PC-9 (cell line): ENCODE results near the gene TACR2. TPM values are rescaled to one million over a fixed set of nuclear protein-coding genes. Genes with fewer than 3 reads are reported as not detected.

Experiments used
- BruUV-seq: library from RNA; stranded (reverse); fragments of 400-500 nt; replicated peaks from 2 replicates; lab custom pipeline; 2021; lab: Mats Ljungman, UMichigan
- CTCF ChIA-PET: fragments of 300-600 bp; sonication (Branson Sonifier 250); formaldehyde crosslinking; loops from one replicate; lab custom pipeline; 2022; ENCODE audit warnings: antibody characterized with exemption; lab: Charles Lee
- POLR2A ChIA-PET: fragments of 300-600 bp; sonication (Branson Sonifier 250); formaldehyde crosslinking; loops from one replicate; lab custom pipeline; 2022; ENCODE audit warnings: antibody characterized with exemption; ENCODE audit not compliant: unreplicated experiment; lab: Charles Lee
- DNase-seq, 2 experiments: peaks; one replicate each; pipeline versions ENCODE4 v3.0.0 to v3.0.0-alpha.2; 2015 to 2022; ENCODE audit warnings: mixed read lengths in 1 of 2
- H2AFZ ChIP-seq: fragments of 200-600 bp; sonication (generic); 2 replicates; pipeline ENCODE4 v1.8.1; 2017; ENCODE audit warnings: antibody characterized with exemption
- H3F3A ChIP-seq: fragments of 200-600 bp; sonication (generic); 2 replicates; pipeline ENCODE4 v1.8.1; 2017; ENCODE audit warnings: antibody characterized with exemption, mild to moderate bottlenecking, low read depth; ENCODE audit not compliant: insufficient read depth
- H3K27ac ChIP-seq: fragments of 200-600 bp; sonication (generic); 2 replicates; pipeline ENCODE4 v1.6.1; 2016; ENCODE audit warnings: mixed run types
- H3K27me3 ChIP-seq: fragments of 200-600 bp; sonication (generic); 2 replicates; pipeline ENCODE4 v1.6.1; 2016; ENCODE audit warnings: low read depth, mixed run types; ENCODE audit not compliant: insufficient read depth
- H3K36me3 ChIP-seq: fragments of 200-600 bp; sonication (generic); 2 replicates; pipeline ENCODE4 v1.6.1; 2016; ENCODE audit warnings: low read depth, mixed run types
- H3K4me1 ChIP-seq: fragments of 200-600 bp; sonication (generic); replicated peaks from 2 replicates; pipeline ENCODE4 v1.6.1; 2016; ENCODE audit warnings: mixed run types; ENCODE audit not compliant: insufficient read depth
- H3K4me2 ChIP-seq: fragments of 200-600 bp; sonication (generic); 2 replicates; pipeline ENCODE4 v1.6.1; 2017; ENCODE audit warnings: mixed run types
- H3K4me3 ChIP-seq: fragments of 200-600 bp; sonication (generic); 2 replicates; pipeline ENCODE4 v1.6.1; 2016; ENCODE audit warnings: mixed run types
- H3K79me2 ChIP-seq: fragments of 200-600 bp; sonication (generic); 2 replicates; pipeline ENCODE4 v1.6.1; 2017; ENCODE audit warnings: low read depth, mixed run types
- H3K9me2 ChIP-seq: fragments of 200-600 bp; sonication (generic); 2 replicates; pipeline ENCODE4 v1.8.1; 2017; ENCODE audit warnings: mild to moderate bottlenecking; ENCODE audit not compliant: insufficient read depth
- H3K9me3 ChIP-seq: fragments of 200-600 bp; sonication (generic); 2 replicates; pipeline ENCODE4 v1.8.1; 2016; ENCODE audit warnings: low read depth; ENCODE audit not compliant: insufficient read depth
- H4K20me1 ChIP-seq: fragments of 200-600 bp; sonication (generic); 2 replicates; pipeline ENCODE4 v1.8.1; 2017; ENCODE audit not compliant: insufficient read depth
- CTCF ChIP-seq: fragments of 200-600 bp; sonication (generic); conservative IDR thresholded peaks from 2 replicates; pipeline ENCODE4 v1.6.1; 2017; ENCODE audit warnings: mixed run types, antibody characterized with exemption, mild to moderate bottlenecking, moderate library complexity
- EZH2 ChIP-seq: fragments of 200-600 bp; sonication (generic); IDR thresholded peaks from 2 replicates; pipeline ENCODE4 v1.8.0; 2017; ENCODE audit warnings: antibody characterized with exemption, low read depth
- intact Hi-C: fragments of 100-400 bp; cut with micrococcal nuclease; formaldehyde crosslinking; loops from one replicate; pipeline ENCODE4 v1.10.0; 2022; ENCODE audit not compliant: unreplicated experiment
- total RNA-seq: library from RNA; stranded (reverse); gene quantifications from 2 replicates; pipeline ENCODE4 v1.2.3, GENCODE V29; 2021

The TACR2 gene
- total RNA-seq, 1 experiment from 2014 or later: not detected

- Histone ChIP-seq H2AFZ (no peak overlapping the region), H4K20me1 (no peaks in the 10 kb centered on the region), H3K36me3 (no peaks in the 10 kb centered on the region), H3K27ac (no peak overlapping the region), H3K9me2 (no peaks in the 10 kb centered on the region), H3F3A (peaks cover 21% of the 10 kb centered on the region; the same call in 1 of the 2 replicates), H3K27me3 (no peaks in the 10 kb centered on the region), H3K9me3 (no peaks in the 10 kb centered on the region), H3K4me1 (peaks cover 14% of the 10 kb centered on the region), H3K4me2 (no peak overlapping the region), H3K79me2 (no peaks in the 10 kb centered on the region), H3K4me3 (no peak overlapping the region)
- no peak for DNase-seq
- POLR2A ChIA-PET: no interaction called here
- BruUV-seq: no TSS peak
- CTCF ChIA-PET: interaction anchor here (0.6 to 1.1 kb wide), 2 partner anchors 52 to 232 kb away, joined by 3 to 8 read pairs; no protein-coding TSS in a partner anchor
- intact Hi-C loops: loop anchor here (5.0 to 10.0 kb wide), 5 partner anchors 168 to 600 kb away; partner anchors contain the start of gene KIFBP
- TF ChIP-seq EZH2 (no peak), CTCF (no peak)
Observed at GRCh38 chr10:69405221-69405620, 11.5 kb downstream of the TACR2 start.

- Histone ChIP-seq H2AFZ (no peak overlapping the region), H3K36me3 (no peaks in the 10 kb centered on the region), H3K79me2 (no peaks in the 10 kb centered on the region), H3K27ac (no peak overlapping the region), H3K4me1 (peaks cover 14% of the 10 kb centered on the region), H3K9me3 (no peaks in the 10 kb centered on the region), H4K20me1 (no peaks in the 10 kb centered on the region), H3K27me3 (no peaks in the 10 kb centered on the region), H3K4me2 (no peak overlapping the region), H3K4me3 (no peak overlapping the region), H3F3A (peaks cover 21% of the 10 kb centered on the region; the same call in 1 of the 2 replicates), H3K9me2 (no peaks in the 10 kb centered on the region)
- DNase-seq: no peak
- POLR2A ChIA-PET: no interaction called here
- TF ChIP-seq EZH2: no peak
- no peak for TF ChIP-seq CTCF
- no TSS peak for BruUV-seq
- CTCF ChIA-PET: no interaction called here
- intact Hi-C loops: loop anchor here (5.0 to 10.0 kb wide), 5 partner anchors 167 to 600 kb away; partner anchors contain the start of gene KIFBP
Observed at GRCh38 chr10:69404786-69405185, 11.9 kb downstream of the TACR2 start.

GRCh38 chr10:69403519-69403918 is 13.2 kb downstream of the TACR2 start:
- Histone ChIP-seq H3K27ac (no peak overlapping the region), H3K9me3 (no peaks in the 10 kb centered on the region), H3K27me3 (no peaks in the 10 kb centered on the region), H3K4me3 (no peak overlapping the region), H3K4me1 (peaks cover 7% of the 10 kb centered on the region), H3K36me3 (no peaks in the 10 kb centered on the region), H3K9me2 (no peaks in the 10 kb centered on the region), H3F3A (peaks cover 21% of the 10 kb centered on the region; the same call in 1 of the 2 replicates), H4K20me1 (no peaks in the 10 kb centered on the region), H2AFZ (no peak overlapping the region), H3K4me2 (no peak overlapping the region), H3K79me2 (no peaks in the 10 kb centered on the region)
- intact Hi-C loops: loop anchor here (10.0 kb wide), 2 partner anchors 311 to 599 kb away; no protein-coding TSS in a partner anchor
- CTCF ChIA-PET: interaction anchor here (0.5 to 0.8 kb wide), 2 partner anchors 165 to 168 kb away, joined by 3 to 5 read pairs; no protein-coding TSS in a partner anchor
- no TSS peak for BruUV-seq
- TF ChIP-seq EZH2 (no peak), CTCF (no peak)
- DNase-seq: no peak
- POLR2A ChIA-PET: no interaction called here
